Kidney (tissue), 14 donors: Measurements from ENCODE around the gene SUN2. TPM values are rescaled to one million over a fixed set of nuclear protein-coding genes. Genes with fewer than 3 reads are reported as not detected.

Experiments
- DNase-seq, 5 donors: peaks; one replicate each; pipeline ENCODE4 v3.0.0-alpha.2; 2013 to 2020
- FAIRE-seq: peaks from 2 replicates; lab custom pipeline; 2012; peaks lifted over from hg19 to GRCh38; lab: Jason Lieb, UNC
- H3K27ac ChIP-seq, 2 donors: one replicate each; pipeline ENCODE4 v1.7.0; 2013; ENCODE audit warnings: low read depth in 2 of 2, low read length in 2 of 2, inconsistent platforms in 1 of 2
- H3K27me3 ChIP-seq: one replicate; pipeline ENCODE4 v1.7.1; 2013; ENCODE audit warnings: low read length, inconsistent platforms; ENCODE audit not compliant: control insufficient read depth, insufficient read depth
- H3K36me3 ChIP-seq, 3 donors: one replicate each; pipeline versions ENCODE4 v1.7.0 to v1.7.1; 2013; ENCODE audit warnings: low read length in 3 of 3, control low read depth in 1 of 3, inconsistent platforms in 1 of 3; ENCODE audit not compliant: insufficient read depth in 3 of 3, control insufficient read depth in 2 of 3
- H3K4me1 ChIP-seq, 3 donors: one replicate each; pipeline versions ENCODE4 v1.7.0 to v1.7.1; 2013; ENCODE audit warnings: low read length in 3 of 3, inconsistent platforms in 1 of 3, low read depth in 1 of 3; ENCODE audit not compliant: control insufficient read depth in 2 of 3, insufficient read depth in 2 of 3
- H3K4me3 ChIP-seq, 3 donors: one replicate each; pipeline versions ENCODE4 v1.7.0 to v1.8.1; 2013; ENCODE audit warnings: low read length in 3 of 3, control low read depth in 1 of 3, inconsistent platforms in 1 of 3
- H3K9ac ChIP-seq, 3 donors: one replicate each; pipeline versions ENCODE4 v1.7.0 to v1.7.1; 2013; ENCODE audit warnings: low read length in 3 of 3, control low read depth in 1 of 3, inconsistent platforms in 1 of 3
- H3K9me3 ChIP-seq, 3 donors: one replicate each; pipeline versions ENCODE4 v1.7.0 to v1.7.1; 2013; ENCODE audit warnings: low read length in 3 of 3, control low read depth in 1 of 3, inconsistent platforms in 1 of 3; ENCODE audit not compliant: control insufficient read depth in 2 of 3, insufficient read depth in 1 of 3
- intact Hi-C: fragments of 100-400 bp; cut with DNase I; formaldehyde crosslinking; loops from one replicate; pipeline ENCODE4 v1.11.1; 2022
- polyA plus RNA-seq: library from polyadenylated mRNA; stranded (reverse); fragments of 350-450 nt; fragmentation: Illumina TruSeq; extraction: RNeasy Lipid Tissue Mini Kit (QIAGEN cat#74804); gene quantifications from one replicate; pipeline ENCODE4 v1.2.3, GENCODE V29; 2014; ENCODE audit warnings: low read depth, low replicate concordance; ENCODE audit not compliant: insufficient read depth
- total RNA-seq: library from RNA; stranded (reverse); fragmentation: NEBNext Ultra II Directional; extraction: Animal tissue kit (Norgen Biotek cat#: 25700); gene quantifications from one replicate; pipeline ENCODE4 v1.2.1, GENCODE V29; 2021
- TF ChIP-seq, protein P1 (sequence below): IDR thresholded peaks from 3 replicates; pipeline ENCODE4 v1.5.1; 2012; ENCODE audit warnings: mild to moderate bottlenecking, moderate library complexity, borderline replicate concordance; ENCODE audit not compliant: insufficient read depth; ENCODE audit errors: extremely low read depth
- donor health status: control.
- donor health status: control.
- donor health status: control.
- donor health status: control.
- donor health status: control.
- donor health status: DM: yes; HTN: yes; CAD: no.
- donor health status: Normal renal cell carcinoma (clear cell type).

The SUN2 gene
- total and polyA plus RNA-seq, 2 donors from 2014 or later = 41.7 to 199 TPM

GRCh38 chr22:38795569-38795968 lies 39.8 kb upstream of the SUN2 start:
- TF ChIP-seq, protein P1, sequence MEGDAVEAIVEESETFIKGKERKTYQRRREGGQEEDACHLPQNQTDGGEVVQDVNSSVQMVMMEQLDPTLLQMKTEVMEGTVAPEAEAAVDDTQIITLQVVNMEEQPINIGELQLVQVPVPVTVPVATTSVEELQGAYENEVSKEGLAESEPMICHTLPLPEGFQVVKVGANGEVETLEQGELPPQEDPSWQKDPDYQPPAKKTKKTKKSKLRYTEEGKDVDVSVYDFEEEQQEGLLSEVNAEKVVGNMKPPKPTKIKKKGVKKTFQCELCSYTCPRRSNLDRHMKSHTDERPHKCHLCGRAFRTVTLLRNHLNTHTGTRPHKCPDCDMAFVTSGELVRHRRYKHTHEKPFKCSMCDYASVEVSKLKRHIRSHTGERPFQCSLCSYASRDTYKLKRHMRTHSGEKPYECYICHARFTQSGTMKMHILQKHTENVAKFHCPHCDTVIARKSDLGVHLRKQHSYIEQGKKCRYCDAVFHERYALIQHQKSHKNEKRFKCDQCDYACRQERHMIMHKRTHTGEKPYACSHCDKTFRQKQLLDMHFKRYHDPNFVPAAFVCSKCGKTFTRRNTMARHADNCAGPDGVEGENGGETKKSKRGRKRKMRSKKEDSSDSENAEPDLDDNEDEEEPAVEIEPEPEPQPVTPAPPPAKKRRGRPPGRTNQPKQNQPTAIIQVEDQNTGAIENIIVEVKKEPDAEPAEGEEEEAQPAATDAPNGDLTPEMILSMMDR = no peak
- DNase-seq (no peak), FAIRE-seq (no peak)
- intact Hi-C loops = no loop called here
- Histone ChIP-seq H3K36me3 (peaks cover 0 to under 1% (median under 1%) of the 10 kb centered on the region in 3 donors), H3K27ac (no peak overlapping the region), H3K9me3 (peaks cover 0 to 4% (median 0%) of the 10 kb centered on the region in 3 donors), H3K4me1 (peaks cover 2 to 9% (median 9%) of the 10 kb centered on the region in 3 donors), H3K9ac (no peak overlapping the region), H3K4me3 (no peak overlapping the region), H3K27me3 (no peaks in the 10 kb centered on the region)

DNA sequence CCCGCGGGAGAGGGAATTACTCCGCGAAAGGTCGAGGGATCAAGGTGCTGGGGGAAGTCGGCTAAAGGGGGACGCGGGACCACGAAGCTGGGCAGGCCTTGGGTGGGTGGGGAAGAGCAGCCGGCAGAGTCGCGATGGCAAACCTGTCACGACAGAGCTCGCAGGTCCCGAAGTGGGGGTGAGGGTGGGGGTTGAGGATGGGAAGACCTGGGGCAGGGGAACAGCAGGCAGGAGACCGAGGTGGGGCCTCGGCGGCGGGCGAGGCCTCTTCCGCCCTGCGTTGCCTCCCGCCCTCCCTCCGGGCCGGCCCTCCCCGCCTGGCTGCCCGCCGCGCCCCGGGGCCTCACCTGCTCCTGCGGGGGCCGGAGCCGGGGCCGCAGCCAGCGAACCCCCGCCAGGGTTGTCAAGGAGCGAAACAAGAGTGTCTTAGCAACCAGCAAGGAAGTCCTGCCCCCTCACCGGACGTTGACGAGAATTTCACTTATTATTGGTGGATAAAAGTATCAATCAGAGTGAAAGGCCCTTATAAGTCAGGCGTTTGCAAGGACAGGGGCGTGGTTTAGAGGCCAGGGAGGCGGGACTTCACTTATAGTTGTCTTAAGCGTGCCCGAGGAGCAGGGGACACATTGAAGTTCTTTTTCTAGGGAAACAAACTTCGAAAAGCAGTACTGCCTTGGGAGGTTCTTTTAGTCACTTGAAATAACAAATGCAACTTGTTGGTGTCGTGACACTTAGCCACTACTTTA lies 38.1 kb upstream of the SUN2 start, which contains the start of gene DNAL4:
DNAL4 (minus strand) TSS at position 423 of the 746 bp plus-strand sequence. CDS start 11,412 bp downstream, outside the sequence.
- TF ChIP-seq, protein P1 = no peak
- DNase-seq (peak; percentile 96 to 99 (median 97)), FAIRE-seq (peak; percentile 97)
- H3K4me3 ChIP-seq = peak within 1 kb of the TSS; percentile 89 to 95 (median 93)
- peaks cover 2 to 8% (median 3%) of the 10 kb centered on the region in 3 donors for H3K36me3 ChIP-seq
- no peaks in the 10 kb centered on the region for H3K9me3 ChIP-seq
- peaks cover 2 to 9% (median 9%) of the 10 kb centered on the region in 3 donors for H3K4me1 ChIP-seq
- intact Hi-C loops = no loop called here
- no peaks in the 10 kb centered on the region for H3K27me3 ChIP-seq
- H3K27ac ChIP-seq = peak within 1 kb of the TSS; percentile 32 to 53
- H3K9ac ChIP-seq = peak within 1 kb of the TSS; percentile 79 to 90 (median 83)

- H3K9ac ChIP-seq = peak overlapping the region; percentile 79 to 90 (median 83)
- peaks cover 2 to 8% (median 3%) of the 10 kb centered on the region in 3 donors for H3K36me3 ChIP-seq
- TF ChIP-seq, protein P1 = no peak
- H3K27ac ChIP-seq = peak overlapping the region; percentile 32 to 53
- no peaks in the 10 kb centered on the region for H3K9me3 ChIP-seq
- H3K4me3 ChIP-seq = peak overlapping the region; percentile 89 to 95 (median 93)
- H3K27me3 ChIP-seq = no peaks in the 10 kb centered on the region
- intact Hi-C loops = no loop called here
- FAIRE-seq (no peak), DNase-seq (no peak)
- H3K4me1 ChIP-seq = peaks cover 2 to 9% (median 9%) of the 10 kb centered on the region in 3 donors
Measured at GRCh38 chr22:38793317-38793716, 37.5 kb upstream of the SUN2 start.
